Activated naive CD4-positive, alpha-beta T cell treated with anti-CD3 and anti-CD28 coated beads, Interleukin-2, amount 50 U/mL, for 72 hours (primary cell): ENCODE results near the gene HTRA1. TPM values are rescaled to one million over a fixed set of nuclear protein-coding genes. Genes with fewer than 3 reads are reported as not detected.

Experiments used
- ATAC-seq, 2 donors: fragments of 150-1000 bp; cut with Tn5 transposase; 2 replicates each; pipeline ENCODE4 v1.10.0; 2021; ENCODE audit warnings: mild to moderate bottlenecking in 2 of 2, moderate library complexity in 2 of 2
- DNase-seq, 2 donors: peaks; one replicate each; pipeline ENCODE4 v3.0.0; 2021 to 2022; ENCODE audit warnings: low spot score in 2 of 2
- H3K27ac Mint-ChIP-seq, 2 donors: one replicate each; pipeline ENCODE4 v1.8.0; 2022; ENCODE audit warnings: mild to moderate bottlenecking in 2 of 2, mixed read lengths in 2 of 2
- H3K36me3 Mint-ChIP-seq, 2 donors: one replicate each; pipeline ENCODE4 v1.8.0; 2022; ENCODE audit warnings: mixed read lengths in 2 of 2
- H3K9me3 Mint-ChIP-seq, 2 donors: one replicate each; pipeline ENCODE4 v1.8.0; 2022; ENCODE audit warnings: mixed read lengths in 2 of 2
- total RNA-seq, 2 donors: library from RNA; stranded (reverse); gene quantifications; one replicate each; pipeline ENCODE4 v1.2.3, GENCODE V29; 2022

HTRA1 gene
- total RNA-seq, 2 donors from 2014 or later, result not detected

DNA sequence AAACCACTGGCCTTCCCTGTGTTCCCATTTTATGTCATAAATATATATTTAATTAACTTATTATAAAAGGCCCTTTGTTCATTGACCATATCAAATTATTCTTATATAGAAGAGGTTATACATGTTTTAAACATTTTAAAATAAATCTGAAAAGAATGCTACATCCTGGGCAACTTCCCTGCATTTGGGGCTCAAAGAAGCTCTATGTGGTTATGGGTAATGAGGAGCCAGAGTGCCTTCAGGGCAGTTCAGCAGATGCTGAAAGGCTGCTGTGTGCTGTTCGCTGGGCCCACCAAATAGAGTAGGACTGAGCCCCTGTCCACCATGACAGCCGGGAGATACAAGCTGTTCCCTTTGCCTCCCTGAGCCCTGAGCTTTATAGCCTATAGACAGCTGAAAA lies 35.9 kb downstream of the HTRA1 start:
- ATAC-seq, result no peak
- no peaks in the 10 kb centered on the region for H3K9me3 Mint-ChIP-seq

DNA sequence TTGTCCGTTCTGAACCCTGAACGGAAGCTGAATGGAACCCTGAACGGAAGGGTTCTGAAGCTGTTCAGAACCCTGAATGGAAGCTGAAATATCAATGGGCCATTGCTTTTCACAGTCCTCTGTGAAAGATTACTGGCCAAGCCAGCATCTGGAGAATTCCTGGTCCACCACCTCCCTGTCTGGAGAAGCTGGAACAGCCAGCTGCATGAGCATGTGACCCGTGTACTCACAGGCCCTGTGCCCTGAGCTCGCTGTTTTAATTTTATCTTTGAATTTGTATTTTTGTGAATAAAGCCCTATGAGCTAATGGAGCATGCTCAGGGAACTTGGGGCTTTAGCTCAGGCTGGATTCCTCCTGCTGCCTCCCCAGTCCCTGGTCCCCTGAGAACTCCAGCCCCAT lies 37.2 kb downstream of the HTRA1 start:
- ATAC-seq, result no peak
- H3K27ac Mint-ChIP-seq, result no peak overlapping the region
- H3K9me3 Mint-ChIP-seq, result no peaks in the 10 kb centered on the region
- no peak for DNase-seq
- H3K36me3 Mint-ChIP-seq, result no peaks in the 10 kb centered on the region

More for the DNA sequence above, 35.9 kb downstream of the HTRA1 start:
- no peaks in the 10 kb centered on the region for H3K36me3 Mint-ChIP-seq
- no peak overlapping the region for H3K27ac Mint-ChIP-seq
- DNase-seq, result no peak

DNA sequence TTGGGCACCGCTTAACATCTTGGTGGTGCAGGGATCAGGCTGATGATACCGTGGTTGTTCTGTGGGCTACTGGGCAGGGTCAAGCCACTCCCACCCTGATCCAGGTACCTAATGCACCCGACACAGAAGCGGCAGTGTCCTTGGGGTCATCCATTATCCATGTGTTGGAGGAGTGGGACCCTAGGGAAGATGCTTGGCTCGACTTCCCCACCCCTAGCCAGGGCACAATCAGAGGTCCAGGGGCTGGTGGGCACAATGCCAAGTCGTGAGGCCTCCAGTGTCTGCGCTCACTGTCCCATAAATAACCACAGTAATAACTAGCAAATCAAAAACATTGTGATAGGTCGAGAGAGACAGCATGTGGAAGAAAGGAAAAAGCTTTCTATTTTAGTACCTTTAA lies 37.7 kb downstream of the HTRA1 start:
- no peaks in the 10 kb centered on the region for H3K9me3 Mint-ChIP-seq
- ATAC-seq (no peak), DNase-seq (no peak)
- H3K27ac Mint-ChIP-seq, result no peak overlapping the region
- H3K36me3 Mint-ChIP-seq, result no peaks in the 10 kb centered on the region

DNA sequence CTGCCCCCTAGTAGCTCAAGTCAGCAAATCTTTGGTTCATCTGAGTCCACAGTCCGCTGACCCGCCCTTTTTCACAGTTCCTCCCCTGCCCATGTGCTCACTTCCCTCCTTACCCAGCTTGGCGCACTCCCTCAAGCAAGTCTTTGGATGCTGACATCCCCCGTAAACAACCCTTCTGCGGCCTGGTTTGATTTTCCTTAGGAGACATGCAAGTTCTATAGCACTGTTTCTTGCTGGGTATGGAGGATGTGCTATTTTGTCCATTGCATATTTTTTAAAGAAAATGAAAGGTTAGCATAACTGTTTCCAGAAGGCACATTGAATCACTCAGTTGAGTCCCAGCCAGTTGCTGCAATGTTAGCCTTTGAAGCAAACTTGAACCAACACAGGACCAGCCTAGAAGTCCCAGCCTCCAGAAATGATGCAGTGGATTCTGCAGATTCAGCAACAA lies 38.2 kb downstream of the HTRA1 start:
- no peaks in the 10 kb centered on the region for H3K36me3 Mint-ChIP-seq
- no peak overlapping the region for H3K27ac Mint-ChIP-seq
- no peaks in the 10 kb centered on the region for H3K9me3 Mint-ChIP-seq
- ATAC-seq, result no peak
- no peak for DNase-seq

DNA sequence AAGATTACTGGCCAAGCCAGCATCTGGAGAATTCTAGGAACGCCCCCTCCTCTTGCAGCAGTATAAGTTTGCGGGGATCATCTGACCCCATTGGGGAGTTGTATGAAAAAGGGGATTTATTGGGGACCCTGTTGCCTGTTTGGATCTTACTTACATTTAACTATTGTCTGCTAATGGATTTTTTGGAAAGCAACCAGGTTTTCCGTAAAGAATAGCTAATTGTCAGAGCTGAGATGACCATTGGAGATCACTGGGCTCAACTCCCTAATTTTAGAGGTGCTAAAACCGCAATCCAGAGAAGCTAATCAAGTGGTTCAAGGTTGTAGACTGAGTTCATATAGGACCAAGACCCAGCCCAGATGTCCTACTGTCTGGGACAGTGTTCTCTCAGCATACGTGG lies 38.8 kb downstream of the HTRA1 start:
- Mint-ChIP-seq H3K36me3 (no peaks in the 10 kb centered on the region), H3K9me3 (no peaks in the 10 kb centered on the region)

DNA sequence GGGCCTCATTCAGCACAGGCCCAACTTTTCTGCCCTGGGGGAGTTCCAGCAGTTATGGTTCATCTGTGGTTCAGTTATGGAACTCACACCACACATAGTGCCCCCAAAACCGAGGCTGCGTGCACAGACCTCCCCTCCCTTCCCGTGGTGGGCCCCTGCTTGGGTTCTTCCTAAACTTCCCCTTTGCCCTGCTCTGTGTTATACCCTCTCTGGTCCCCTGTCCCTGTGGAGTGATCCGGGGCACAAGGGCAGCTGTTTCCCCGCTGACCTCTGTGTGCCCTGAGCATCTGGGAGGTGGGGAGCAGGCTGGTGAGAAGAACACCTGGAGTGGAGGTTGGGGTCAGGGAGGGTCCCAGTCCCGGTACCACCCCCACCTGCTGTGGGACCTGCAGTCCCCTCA lies 39.4 kb downstream of the HTRA1 start:
- Mint-ChIP-seq H3K9me3 (no peaks in the 10 kb centered on the region), H3K27ac (no peak overlapping the region), H3K36me3 (no peaks in the 10 kb centered on the region)
- ATAC-seq (no peak), DNase-seq (no peak)

More for the DNA sequence above, 38.8 kb downstream of the HTRA1 start:
- DNase-seq (no peak), ATAC-seq (no peak)
- H3K27ac Mint-ChIP-seq, result no peak overlapping the region

DNA sequence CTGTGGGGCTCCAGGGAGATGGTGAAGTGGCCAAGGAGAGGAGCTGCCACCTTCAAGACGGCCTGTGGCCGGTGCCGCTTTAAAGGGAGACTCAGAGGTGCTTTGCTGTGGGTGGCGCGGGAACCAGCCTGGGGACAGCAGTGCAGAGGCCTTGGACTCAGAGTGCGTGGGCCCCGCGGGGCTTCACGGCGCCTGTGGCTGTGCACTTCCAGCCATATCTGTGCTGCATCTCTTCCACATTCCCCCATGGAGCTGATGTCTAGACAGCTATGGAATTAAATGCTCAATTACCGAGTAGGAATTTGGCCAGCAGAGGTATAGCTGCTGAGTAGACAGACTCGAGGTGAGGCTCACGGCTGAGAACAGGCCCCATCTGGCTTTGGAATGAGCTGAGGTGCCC lies 41.7 kb downstream of the HTRA1 start:
- Mint-ChIP-seq H3K36me3 (no peaks in the 10 kb centered on the region), H3K27ac (no peak overlapping the region), H3K9me3 (no peaks in the 10 kb centered on the region)
- no peak for ATAC-seq
- no peak for DNase-seq

DNA sequence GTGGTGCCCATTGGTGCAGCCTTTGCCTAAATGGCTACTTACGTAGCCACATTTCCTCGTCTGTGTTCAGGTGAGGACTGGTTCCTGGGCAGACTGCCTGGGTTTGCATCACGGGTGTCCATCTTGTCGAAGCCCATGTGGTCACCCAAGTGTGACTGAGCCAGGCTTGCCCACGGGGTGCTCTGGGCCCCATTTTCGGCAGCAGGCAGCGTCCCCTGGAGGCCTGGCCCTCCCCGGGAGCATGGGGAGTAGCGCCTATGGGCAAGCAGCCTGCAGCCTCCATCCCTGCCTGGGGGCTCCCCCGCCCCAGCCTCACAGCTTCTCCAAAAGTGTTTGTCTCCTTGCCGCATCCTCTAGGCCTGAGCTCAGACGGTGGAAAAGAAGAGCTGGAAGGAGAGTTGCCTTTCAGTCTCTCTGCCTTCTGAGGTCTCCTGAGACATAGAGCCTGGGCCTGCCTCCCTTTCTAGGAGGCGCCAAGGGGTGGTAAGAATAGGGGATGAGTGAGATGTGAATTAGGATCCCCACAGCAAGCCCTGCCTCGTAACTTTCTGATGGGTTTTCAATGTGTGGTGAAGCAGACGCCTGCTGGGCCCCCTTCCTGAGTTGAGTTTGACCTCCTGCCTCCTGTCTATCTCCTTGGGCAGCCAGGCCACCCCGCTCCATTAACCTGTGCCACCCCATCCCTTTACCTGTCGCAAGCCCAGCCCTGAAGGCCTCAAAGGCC lies 42.7 kb downstream of the HTRA1 start:
- Mint-ChIP-seq H3K36me3 (no peaks in the 10 kb centered on the region), H3K9me3 (no peaks in the 10 kb centered on the region), H3K27ac (no peak overlapping the region)
- ATAC-seq (no peak), DNase-seq (no peak)

DNA sequence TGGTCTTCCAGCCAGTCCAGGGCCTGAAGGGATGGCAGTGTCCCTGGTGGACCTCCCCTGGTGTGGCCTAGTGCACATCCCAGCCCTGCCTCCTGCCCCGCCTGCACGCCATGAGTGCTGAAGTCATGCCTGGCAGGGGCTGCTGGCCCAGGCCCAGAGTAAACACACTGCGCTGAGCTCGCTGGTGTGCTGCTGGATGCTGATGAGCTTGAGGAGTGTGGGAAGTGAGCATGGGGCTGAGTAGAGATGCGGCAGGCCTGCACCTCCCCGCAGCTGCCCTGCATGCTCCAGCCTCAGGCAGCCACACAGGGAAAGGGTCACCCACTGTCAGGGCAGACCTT lies 43.2 kb downstream of the HTRA1 start:
- H3K36me3 Mint-ChIP-seq, result no peaks in the 10 kb centered on the region
- no peaks in the 10 kb centered on the region for H3K9me3 Mint-ChIP-seq
- no peak for DNase-seq
- no peak for ATAC-seq
- no peak overlapping the region for H3K27ac Mint-ChIP-seq

DNA sequence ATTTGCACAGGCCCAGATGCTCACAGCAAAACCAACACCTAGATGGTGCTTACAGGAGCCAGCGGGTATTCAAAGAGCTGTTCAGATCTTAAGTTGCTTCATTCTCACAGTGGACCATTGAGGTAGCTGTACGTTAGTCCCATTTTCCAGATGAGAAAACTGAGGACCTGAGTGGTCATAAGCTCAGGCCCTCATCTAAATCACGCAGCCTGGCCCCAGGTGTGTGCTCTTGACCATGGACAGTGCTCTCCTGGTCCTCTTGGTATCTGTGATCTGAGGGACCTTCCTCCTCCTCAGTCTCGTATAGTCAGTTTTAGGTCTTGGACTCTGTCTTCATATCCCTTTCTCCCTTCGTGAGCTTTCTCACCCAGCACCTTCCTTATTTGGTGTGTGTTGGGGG lies 43.7 kb downstream of the HTRA1 start:
- Mint-ChIP-seq H3K36me3 (no peaks in the 10 kb centered on the region), H3K9me3 (no peaks in the 10 kb centered on the region), H3K27ac (peak overlapping the region in 1 of 2 donors; percentile 73)
- DNase-seq (no peak), ATAC-seq (no peak)

DNA sequence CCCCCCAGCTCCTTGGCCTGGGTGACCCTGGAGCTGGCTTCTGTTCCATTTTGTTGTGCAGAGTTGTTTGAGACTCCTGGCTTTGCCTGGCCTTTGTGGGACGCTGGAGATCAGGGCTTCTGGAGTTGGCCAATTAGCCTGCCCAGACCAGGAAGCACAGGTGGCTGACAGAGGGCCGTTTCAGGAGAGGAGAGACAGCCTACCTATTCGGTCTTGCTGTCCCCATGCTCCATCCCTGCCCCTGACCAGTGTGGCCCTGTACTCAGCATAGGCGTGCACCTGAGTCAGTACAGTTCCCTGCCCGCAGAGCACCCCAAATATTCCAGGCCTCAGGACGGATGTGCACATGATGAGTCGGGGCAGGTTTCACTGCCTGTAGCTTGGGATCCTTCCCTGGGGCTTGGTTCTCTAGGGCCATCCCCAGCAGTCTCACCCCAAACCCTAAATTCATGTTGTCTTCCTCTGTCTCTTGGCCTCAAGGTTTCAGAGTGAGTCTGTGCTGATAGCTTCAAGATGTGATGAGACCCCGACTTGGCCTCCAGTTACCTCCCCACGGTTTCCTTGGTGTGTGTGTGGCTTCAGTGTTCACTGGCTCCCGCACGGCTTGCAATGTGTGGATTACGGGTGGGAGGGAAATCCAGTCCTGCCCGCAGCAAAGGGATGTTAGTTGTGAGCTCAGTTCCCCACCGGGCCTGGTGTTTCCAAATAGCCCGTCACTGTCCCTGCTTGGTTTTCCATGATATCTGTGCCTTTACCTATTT lies 44.7 kb downstream of the HTRA1 start:
- ATAC-seq (no peak), DNase-seq (no peak)
- no peaks in the 10 kb centered on the region for H3K36me3 Mint-ChIP-seq
- H3K9me3 Mint-ChIP-seq, result no peaks in the 10 kb centered on the region
- H3K27ac Mint-ChIP-seq, result no peak overlapping the region

DNA sequence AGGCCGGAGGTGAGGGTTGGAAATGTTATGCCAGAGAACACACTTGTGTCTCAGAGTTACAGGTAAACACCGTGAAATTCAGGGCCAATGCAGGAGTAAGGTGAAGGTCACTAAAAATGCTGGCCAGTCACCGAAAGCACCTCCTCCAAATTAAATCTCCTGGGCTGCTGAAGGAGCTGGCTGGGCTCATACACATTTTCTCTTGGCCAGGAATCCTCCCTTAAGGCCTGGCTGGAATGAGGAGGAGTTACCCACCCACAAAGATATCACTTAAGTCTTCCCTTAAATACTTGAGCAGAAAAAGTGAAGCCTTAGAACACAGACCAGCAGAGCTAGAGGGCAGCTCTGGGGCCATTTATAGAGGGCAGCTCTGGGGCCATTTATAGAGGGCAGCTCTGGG lies 46.3 kb downstream of the HTRA1 start:
- no peak for ATAC-seq
- no peaks in the 10 kb centered on the region for H3K36me3 Mint-ChIP-seq
- H3K27ac Mint-ChIP-seq, result no peak overlapping the region
- DNase-seq, result no peak
- no peaks in the 10 kb centered on the region for H3K9me3 Mint-ChIP-seq

DNA sequence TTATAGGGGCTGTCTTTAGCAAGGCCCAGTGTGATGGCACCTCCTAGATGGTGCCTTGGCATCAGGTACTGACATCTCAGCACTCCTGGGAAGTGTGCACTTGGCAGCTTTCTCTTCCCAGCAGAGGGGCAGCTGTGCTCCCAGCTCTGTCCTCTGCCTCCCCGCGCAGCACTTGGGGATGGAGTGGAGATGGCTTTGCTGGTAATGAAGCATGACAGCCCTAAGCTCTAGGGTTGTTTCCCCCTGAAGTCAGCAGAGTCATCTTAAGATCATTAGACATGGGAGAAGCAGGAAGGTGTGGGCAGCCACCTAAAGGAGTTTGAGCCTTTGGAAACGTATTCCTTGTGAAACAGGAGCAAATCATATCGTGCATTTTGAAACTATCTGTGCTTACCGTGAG lies 46.7 kb downstream of the HTRA1 start:
- Mint-ChIP-seq H3K9me3 (no peaks in the 10 kb centered on the region), H3K36me3 (no peaks in the 10 kb centered on the region), H3K27ac (no peak overlapping the region)
- ATAC-seq (no peak), DNase-seq (no peak)

DNA sequence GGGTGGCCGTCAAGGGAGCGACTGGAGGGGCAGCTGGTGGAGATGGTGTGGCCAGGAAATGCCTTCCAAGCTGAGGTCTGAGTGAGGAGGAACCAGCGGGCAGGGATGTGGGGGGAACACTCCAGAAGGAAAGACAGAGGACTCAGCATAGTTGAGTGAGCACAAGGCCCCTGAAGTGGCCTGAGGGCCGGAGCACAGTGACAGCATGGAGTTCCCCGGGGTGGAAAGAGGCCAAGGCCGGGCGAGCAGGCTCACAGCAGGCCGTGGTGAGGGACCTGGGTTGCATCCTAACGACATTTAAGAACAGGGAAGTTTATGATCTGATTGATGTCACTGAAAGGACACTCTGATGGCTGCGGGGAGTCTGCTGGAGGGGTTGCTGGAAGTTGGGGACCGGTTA lies 48.0 kb downstream of the HTRA1 start:
- DNase-seq, result no peak
- ATAC-seq, result no peak
- H3K27ac Mint-ChIP-seq, result no peak overlapping the region
- H3K36me3 Mint-ChIP-seq, result no peaks in the 10 kb centered on the region
- H3K9me3 Mint-ChIP-seq, result no peaks in the 10 kb centered on the region

DNA sequence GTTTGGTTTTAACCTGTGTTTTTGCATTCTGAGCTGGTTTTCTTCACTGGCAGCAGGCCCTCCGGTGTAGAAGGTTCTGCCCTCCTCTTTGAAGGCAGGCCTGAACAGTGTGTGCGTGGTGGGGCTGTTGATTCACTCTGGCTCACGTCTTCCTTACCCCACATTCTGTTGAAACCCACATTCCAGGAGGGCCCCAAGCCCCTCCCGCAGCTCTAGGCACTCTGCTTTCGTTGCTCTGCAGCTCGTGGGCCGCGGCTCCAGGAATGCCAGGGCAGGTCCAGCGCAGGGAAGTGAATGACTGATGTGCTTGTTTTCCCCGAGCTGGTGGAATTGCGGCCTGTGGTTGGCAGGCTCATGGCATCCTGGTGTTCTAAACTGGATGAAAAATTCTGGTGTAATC lies 49.0 kb downstream of the HTRA1 start:
- Mint-ChIP-seq H3K36me3 (no peaks in the 10 kb centered on the region), H3K27ac (no peak overlapping the region), H3K9me3 (no peaks in the 10 kb centered on the region)
- DNase-seq (no peak), ATAC-seq (no peak)

DNA sequence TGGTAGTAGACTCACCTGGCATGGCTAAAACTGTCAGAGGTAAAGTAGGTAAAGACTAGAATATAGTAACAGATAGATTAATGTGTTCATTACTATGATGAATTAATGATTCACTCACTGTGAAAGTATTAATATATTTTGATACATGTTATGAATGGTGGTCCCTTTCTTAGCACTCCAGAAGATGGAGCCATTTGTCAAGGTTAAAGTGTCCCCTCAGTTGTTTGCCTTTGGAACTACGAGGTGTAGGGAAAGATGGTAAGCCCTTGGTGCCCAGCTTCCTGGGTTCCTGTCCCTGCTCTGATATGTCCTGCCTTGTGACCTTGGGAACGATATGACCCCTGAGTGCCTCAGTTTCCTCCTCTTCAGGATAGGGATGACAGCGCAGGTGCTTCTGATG lies 49.4 kb downstream of the HTRA1 start:
- H3K27ac Mint-ChIP-seq, result no peak overlapping the region
- no peaks in the 10 kb centered on the region for H3K36me3 Mint-ChIP-seq
- DNase-seq, result no peak
- no peak for ATAC-seq
- no peaks in the 10 kb centered on the region for H3K9me3 Mint-ChIP-seq

DNA sequence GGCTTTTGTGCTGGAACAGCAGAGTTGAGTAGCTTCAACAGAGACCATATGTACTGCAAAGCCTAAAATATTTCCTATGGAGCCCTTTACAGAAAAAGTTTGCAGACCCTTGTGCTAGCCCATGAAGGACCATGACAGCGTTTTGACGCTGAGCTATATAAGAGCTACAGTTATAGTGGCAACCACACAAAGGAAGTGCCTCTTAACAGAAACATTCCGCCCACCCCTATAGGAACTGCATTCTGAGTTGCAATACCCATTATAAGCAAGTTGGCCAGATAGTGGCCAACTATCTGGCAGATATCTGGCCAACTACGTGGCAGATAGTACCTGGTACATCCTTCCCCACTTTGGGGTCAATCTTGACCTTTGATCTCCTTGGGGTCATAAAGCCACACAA lies 51.7 kb downstream of the HTRA1 start:
- DNase-seq, result no peak
- H3K27ac Mint-ChIP-seq, result no peak overlapping the region
- no peaks in the 10 kb centered on the region for H3K36me3 Mint-ChIP-seq
- no peaks in the 10 kb centered on the region for H3K9me3 Mint-ChIP-seq
- no peak for ATAC-seq
